Astrocyte (in vitro differentiated cells and primary cell): ENCODE results near the gene ASB10.

Experiments used
- EZH2 ChIP-seq: IDR thresholded peaks from 2 replicates; pipeline ENCODE4 v1.6.1; 2012; ENCODE audit warnings: mild to moderate bottlenecking, low read length, inconsistent platforms; ENCODE audit not compliant: insufficient read depth
- TF ChIP-seq, protein P1 (sequence below): IDR thresholded peaks from 2 replicates; pipeline ENCODE4 v1.5.1; 2011; ENCODE audit warnings: low read depth, mild to moderate bottlenecking, inconsistent platforms, low read length, moderate library complexity; ENCODE audit not compliant: insufficient read depth

DNA sequence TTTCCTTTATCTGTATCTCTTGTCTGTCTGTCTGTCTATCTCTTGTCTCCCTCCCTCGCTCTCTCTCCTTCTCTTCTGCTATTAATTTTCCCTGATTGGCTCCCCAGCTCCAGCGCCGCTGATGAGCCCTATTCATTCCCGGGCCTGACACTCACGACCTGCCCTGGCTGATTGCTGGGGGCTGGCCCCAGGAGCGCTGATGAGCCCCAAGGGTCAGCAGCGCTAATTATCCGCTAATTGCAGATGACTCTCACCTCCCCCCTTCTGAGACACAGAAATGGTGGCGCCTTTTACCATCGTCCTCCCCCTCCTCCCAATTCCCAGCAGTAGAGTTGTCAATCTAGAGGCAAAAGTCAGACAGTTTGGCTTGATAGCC is 18.3 kb downstream of the ASB10 start:
- TF ChIP-seq, protein P1, sequence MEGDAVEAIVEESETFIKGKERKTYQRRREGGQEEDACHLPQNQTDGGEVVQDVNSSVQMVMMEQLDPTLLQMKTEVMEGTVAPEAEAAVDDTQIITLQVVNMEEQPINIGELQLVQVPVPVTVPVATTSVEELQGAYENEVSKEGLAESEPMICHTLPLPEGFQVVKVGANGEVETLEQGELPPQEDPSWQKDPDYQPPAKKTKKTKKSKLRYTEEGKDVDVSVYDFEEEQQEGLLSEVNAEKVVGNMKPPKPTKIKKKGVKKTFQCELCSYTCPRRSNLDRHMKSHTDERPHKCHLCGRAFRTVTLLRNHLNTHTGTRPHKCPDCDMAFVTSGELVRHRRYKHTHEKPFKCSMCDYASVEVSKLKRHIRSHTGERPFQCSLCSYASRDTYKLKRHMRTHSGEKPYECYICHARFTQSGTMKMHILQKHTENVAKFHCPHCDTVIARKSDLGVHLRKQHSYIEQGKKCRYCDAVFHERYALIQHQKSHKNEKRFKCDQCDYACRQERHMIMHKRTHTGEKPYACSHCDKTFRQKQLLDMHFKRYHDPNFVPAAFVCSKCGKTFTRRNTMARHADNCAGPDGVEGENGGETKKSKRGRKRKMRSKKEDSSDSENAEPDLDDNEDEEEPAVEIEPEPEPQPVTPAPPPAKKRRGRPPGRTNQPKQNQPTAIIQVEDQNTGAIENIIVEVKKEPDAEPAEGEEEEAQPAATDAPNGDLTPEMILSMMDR = no peak
- TF ChIP-seq EZH2 = no peak
